ENCODE data around the gene SIX3.

SIX3 gene

DNA sequence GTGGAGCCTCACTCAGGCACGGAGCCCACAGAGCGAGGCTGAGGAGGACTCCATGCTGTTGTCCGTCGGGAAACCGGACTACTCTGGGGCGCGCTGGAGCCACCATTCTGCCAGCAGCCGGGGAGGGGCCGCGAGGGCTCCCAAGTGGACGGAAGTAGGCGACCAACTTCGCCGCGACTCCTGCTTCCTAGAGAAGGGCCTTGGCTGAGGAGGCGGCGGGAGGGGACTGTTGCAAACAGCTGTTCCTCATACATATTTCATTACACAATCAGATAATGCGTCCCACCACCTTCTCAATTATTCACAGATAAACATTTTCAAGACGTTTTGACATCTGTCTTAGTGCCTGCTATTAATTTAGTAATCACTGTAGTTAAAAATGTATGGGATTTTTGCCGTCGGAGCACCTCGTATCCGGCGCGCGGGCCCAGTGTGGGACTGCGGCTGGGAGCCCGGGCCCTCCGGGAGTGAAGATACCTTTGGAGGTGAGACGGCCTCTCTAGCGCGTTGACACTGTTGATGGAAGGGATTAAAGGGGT, 11.7 kb upstream of the SIX3 start:
- TF ChIP-seq, protein P1, sequence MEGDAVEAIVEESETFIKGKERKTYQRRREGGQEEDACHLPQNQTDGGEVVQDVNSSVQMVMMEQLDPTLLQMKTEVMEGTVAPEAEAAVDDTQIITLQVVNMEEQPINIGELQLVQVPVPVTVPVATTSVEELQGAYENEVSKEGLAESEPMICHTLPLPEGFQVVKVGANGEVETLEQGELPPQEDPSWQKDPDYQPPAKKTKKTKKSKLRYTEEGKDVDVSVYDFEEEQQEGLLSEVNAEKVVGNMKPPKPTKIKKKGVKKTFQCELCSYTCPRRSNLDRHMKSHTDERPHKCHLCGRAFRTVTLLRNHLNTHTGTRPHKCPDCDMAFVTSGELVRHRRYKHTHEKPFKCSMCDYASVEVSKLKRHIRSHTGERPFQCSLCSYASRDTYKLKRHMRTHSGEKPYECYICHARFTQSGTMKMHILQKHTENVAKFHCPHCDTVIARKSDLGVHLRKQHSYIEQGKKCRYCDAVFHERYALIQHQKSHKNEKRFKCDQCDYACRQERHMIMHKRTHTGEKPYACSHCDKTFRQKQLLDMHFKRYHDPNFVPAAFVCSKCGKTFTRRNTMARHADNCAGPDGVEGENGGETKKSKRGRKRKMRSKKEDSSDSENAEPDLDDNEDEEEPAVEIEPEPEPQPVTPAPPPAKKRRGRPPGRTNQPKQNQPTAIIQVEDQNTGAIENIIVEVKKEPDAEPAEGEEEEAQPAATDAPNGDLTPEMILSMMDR (IDR thresholded peaks at IDR 0.05; ENCODE audit: low read depth, low read length, missing control alignments) = no peak
- DNase-seq (ENCODE audit: low read depth) = no peak
- in situ Hi-C loops (cut with HindIII; ENCODE audit: low sequenced_read_pairs) = no loop called here
- H3K4me3 ChIP-seq (ENCODE audit: low read depth, low read length) = no peak overlapping the region

GRCh38 chr2:44930274-44931197, 11.0 kb upstream of the SIX3 start:
- TF ChIP-seq, protein P1 (IDR thresholded peaks at IDR 0.05; ENCODE audit: low read depth, low read length, missing control alignments) = no peak
- no peak for DNase-seq (ENCODE audit: low read depth)
- H3K4me3 ChIP-seq (ENCODE audit: low read depth, low read length) = no peak overlapping the region
- in situ Hi-C loops (cut with HindIII; ENCODE audit: low sequenced_read_pairs) = no loop called here

- in situ Hi-C loops (cut with HindIII; ENCODE audit: low sequenced_read_pairs) = no loop called here
- TF ChIP-seq, protein P1 (IDR thresholded peaks at IDR 0.05; ENCODE audit: low read depth, low read length, missing control alignments) = no peak
- DNase-seq (ENCODE audit: low read depth) = no peak
- H3K4me3 ChIP-seq (ENCODE audit: low read depth, low read length) = no peak overlapping the region
These were observed 10.2 kb upstream of the SIX3 start for GRCh38 chr2:44931198-44931780.

- in situ Hi-C loops (cut with HindIII; ENCODE audit: low sequenced_read_pairs) = no loop called here
- TF ChIP-seq, protein P1 (IDR thresholded peaks at IDR 0.05; ENCODE audit: low read depth, low read length, missing control alignments) = no peak
- DNase-seq (ENCODE audit: low read depth) = no peak
- no peak overlapping the region for H3K4me3 ChIP-seq (ENCODE audit: low read depth, low read length)
These were observed 9.4 kb upstream of the SIX3 start for GRCh38 chr2:44932079-44932478.

- H3K4me3 ChIP-seq (ENCODE audit: low read depth, low read length) = no peak overlapping the region
- in situ Hi-C loops (cut with HindIII; ENCODE audit: low sequenced_read_pairs) = no loop called here
- TF ChIP-seq, protein P1 (IDR thresholded peaks at IDR 0.05; ENCODE audit: low read depth, low read length, missing control alignments) = no peak
- DNase-seq (ENCODE audit: low read depth) = no peak
These were observed 8.7 kb upstream of the SIX3 start for GRCh38 chr2:44932564-44933392.

GRCh38 chr2:44933434-44933951, 8.0 kb upstream of the SIX3 start:
- TF ChIP-seq, protein P1 (IDR thresholded peaks at IDR 0.05; ENCODE audit: low read depth, low read length, missing control alignments) = no peak
- DNase-seq (ENCODE audit: low read depth) = no peak
- no peak overlapping the region for H3K4me3 ChIP-seq (ENCODE audit: low read depth, low read length)
- in situ Hi-C loops (cut with HindIII; ENCODE audit: low sequenced_read_pairs) = no loop called here
